CD14-positive monocyte (primary cell): Measurements from ENCODE around the gene DGCR2. TPM values are rescaled to one million over a fixed set of nuclear protein-coding genes. Genes with fewer than 3 reads are reported as not detected.

Experiments used
- DNase-seq, 3 donors: peaks; one replicate each; pipeline ENCODE4 v3.0.0-alpha.2; 2011 to 2022
- H2AFZ ChIP-seq: 2 replicates; pipeline ENCODE4 v1.6.0; 2012; ENCODE audit warnings: mild to moderate bottlenecking, low read depth, low read length, inconsistent platforms; ENCODE audit not compliant: insufficient read depth, poor library complexity, severe bottlenecking
- H3K27ac ChIP-seq, 2 donors: 1 replicate in 1 of 2; 2 replicates in 1 of 2; pipeline ENCODE4 v1.5.1; 2012 to 2013; ENCODE audit warnings: low read length in 2 of 2, control low read depth in 1 of 2, inconsistent platforms in 1 of 2, low read depth in 1 of 2, mild to moderate bottlenecking in 1 of 2
- H3K27me3 ChIP-seq, 2 donors: one replicate each; pipeline versions ENCODE4 v1.6.0 to v1.6.1; 2011 to 2013; ENCODE audit warnings: low read length in 2 of 2; ENCODE audit not compliant: control insufficient read depth in 2 of 2, insufficient read depth in 2 of 2
- H3K36me3 ChIP-seq, 2 donors: replicated peaks in 1 of 2; 1 replicate in 1 of 2; 2 replicates in 1 of 2; pipeline versions ENCODE4 v1.5.1 to v1.6.1; 2012 to 2013; ENCODE audit warnings: low read length in 2 of 2, control low read depth in 1 of 2, inconsistent platforms in 1 of 2, mild to moderate bottlenecking in 1 of 2; ENCODE audit not compliant: insufficient read depth in 2 of 2, control insufficient read depth in 1 of 2
- H3K4me1 ChIP-seq, 2 donors: 1 replicate in 1 of 2; 2 replicates in 1 of 2; pipeline versions ENCODE4 v1.5.1 to v1.6.1; 2012 to 2013; ENCODE audit warnings: low read length in 2 of 2, control low read depth in 1 of 2, inconsistent platforms in 1 of 2, mild to moderate bottlenecking in 1 of 2, moderate library complexity in 1 of 2; ENCODE audit not compliant: insufficient read depth in 2 of 2, control insufficient read depth in 1 of 2
- H3K4me2 ChIP-seq: replicated peaks from 2 replicates; pipeline ENCODE3; 2012; ENCODE audit warnings: low read length, moderate library complexity, mild to moderate bottlenecking; ENCODE audit not compliant: poor library complexity, severe bottlenecking; ENCODE audit errors: extremely low read depth
- H3K4me3 ChIP-seq, 3 experiments: fragments of 200-600 bp in 1 of 3; sonication (generic) in 1 of 3; replicated peaks in 1 of 3; 1 replicate in 2 of 3; 2 replicates in 1 of 3; pipeline ENCODE4 v1.5.1; 2011 to 2013; ENCODE audit warnings: low read length in 3 of 3, mild to moderate bottlenecking in 3 of 3, control low read depth in 2 of 3, low read depth in 2 of 3, inconsistent platforms in 1 of 3, moderate library complexity in 1 of 3
- H3K79me2 ChIP-seq: 2 replicates; pipeline ENCODE4 v1.6.0; 2012; ENCODE audit warnings: mild to moderate bottlenecking, control low read depth, inconsistent platforms, low read length, moderate library complexity; ENCODE audit not compliant: insufficient read depth
- H3K9ac ChIP-seq: 2 replicates; pipeline ENCODE4 v1.6.0; 2017; ENCODE audit warnings: low read length, mild to moderate bottlenecking; ENCODE audit not compliant: insufficient read depth, poor library complexity, severe bottlenecking
- H3K9me3 ChIP-seq, 2 donors: replicated peaks in 1 of 2; 1 replicate in 1 of 2; 2 replicates in 1 of 2; pipeline versions ENCODE4 v1.5.1 to v1.6.1; 2012 to 2013; ENCODE audit warnings: low read length in 2 of 2, control low read depth in 1 of 2; ENCODE audit not compliant: control insufficient read depth in 1 of 2, insufficient read depth in 1 of 2
- H4K20me1 ChIP-seq: 2 replicates; pipeline ENCODE4 v1.6.0; 2012; ENCODE audit warnings: mild to moderate bottlenecking, low read length, control low read depth, moderate library complexity; ENCODE audit not compliant: insufficient read depth
- H3K27ac Mint-ChIP-seq, 7 donors: one replicate each; pipeline ENCODE4 v1.8.0; 2020; ENCODE audit warnings: mild to moderate bottlenecking in 7 of 7, mixed read lengths in 7 of 7, moderate library complexity in 6 of 7, inconsistent platforms in 2 of 7
- H3K27me3 Mint-ChIP-seq, 3 donors: one replicate each; pipeline ENCODE4 v1.8.0; 2021 to 2022; ENCODE audit warnings: low read depth in 3 of 3, mild to moderate bottlenecking in 3 of 3, mixed read lengths in 3 of 3, moderate library complexity in 3 of 3, inconsistent platforms in 1 of 3
- H3K36me3 Mint-ChIP-seq, 2 donors: one replicate each; pipeline ENCODE4 v1.8.0; 2020; ENCODE audit warnings: mixed read lengths in 2 of 2, inconsistent platforms in 1 of 2, mild to moderate bottlenecking in 1 of 2
- H3K4me1 Mint-ChIP-seq: one replicate; pipeline ENCODE4 v1.8.0; 2020; ENCODE audit warnings: mild to moderate bottlenecking, mixed read lengths
- H3K4me3 Mint-ChIP-seq, 2 donors: one replicate each; pipeline ENCODE4 v1.8.0; 2020; ENCODE audit warnings: mild to moderate bottlenecking in 2 of 2, mixed read lengths in 2 of 2, moderate library complexity in 1 of 2
- H3K9me3 Mint-ChIP-seq, 7 donors: one replicate each; pipeline ENCODE4 v1.8.0; 2020 to 2022; ENCODE audit warnings: mixed read lengths in 7 of 7, mild to moderate bottlenecking in 6 of 7, moderate library complexity in 6 of 7, inconsistent platforms in 2 of 7
- CTCF ChIP-seq: fragments of 200-600 bp; IDR thresholded peaks from one replicate; pipeline ENCODE4 v1.8.0; 2022; ENCODE audit warnings: antibody characterized with exemption, mild to moderate bottlenecking
- WGBS: methylation state at CpG from one replicate; pipeline ENCODE4 v1.1.5; 2013; ENCODE audit warnings: missing lambda C conversion rate; ENCODE audit not compliant: insufficient coverage; 5-methylcytosine and 5-hydroxymethylcytosine counted together
- intact Hi-C, 2 donors: fragments of 100-400 bp; cut with micrococcal nuclease; formaldehyde crosslinking; loops; one replicate each; pipeline versions ENCODE4 v1.15.0 to v1.15.1; 2023
- polyA plus RNA-seq, 3 donors: library from polyadenylated mRNA; depleted of rRNA in 1 of 3; unstranded in 2 of 3; stranded (reverse) in 1 of 3; fragments of 300-500 nt in 2 of 3; fragments of >200 nt in 1 of 3; fragmentation: Illumina TruSeq in 2 of 3; gene quantifications; 1 replicate in 2 of 3; 2 replicates in 1 of 3; pipeline ENCODE4 v1.2.3, GENCODE V29; 2012 to 2021

DGCR2 gene
- polyA plus RNA-seq, 3 donors, result 28.9 to 37.0 (median 36.2) TPM

GRCh38 chr22:19082101-19082500 is 40.1 kb downstream of the DGCR2 start:
- peaks cover 29 to 60% of the 10 kb centered on the region in 2 donors for H3K36me3 ChIP-seq
- peak overlapping the region in 1 of 7 donors; percentile 21 for H3K27ac Mint-ChIP-seq
- peaks cover 30% of the 10 kb centered on the region for H3K4me1 Mint-ChIP-seq
- intact Hi-C loops, result no loop called here
- no peak overlapping the region for H3K4me3 Mint-ChIP-seq
- no peak overlapping the region for H2AFZ ChIP-seq
- peaks cover 22% of the 10 kb centered on the region for H4K20me1 ChIP-seq
- no peaks in the 10 kb centered on the region for H3K27me3 ChIP-seq
- no peaks in the 10 kb centered on the region for H3K9me3 ChIP-seq
- no peaks in the 10 kb centered on the region for H3K27me3 Mint-ChIP-seq
- H3K4me3 ChIP-seq, result no peak overlapping the region
- peaks cover 25 to 27% of the 10 kb centered on the region in 2 donors for H3K4me1 ChIP-seq
- H3K27ac ChIP-seq, result no peak overlapping the region
- TF ChIP-seq CTCF, result no peak
- no peaks in the 10 kb centered on the region for H3K9me3 Mint-ChIP-seq
- no peak overlapping the region for H3K9ac ChIP-seq
- peaks cover 56% of the 10 kb centered on the region for H3K79me2 ChIP-seq
- DNase-seq, result no peak
- peaks cover 42 to 57% of the 10 kb centered on the region in 2 donors for H3K36me3 Mint-ChIP-seq
- no CpG with 5 or more reads among the region's 3 CpGs for WGBS
- no peak overlapping the region for H3K4me2 ChIP-seq

- H3K27me3 ChIP-seq, result no peaks in the 10 kb centered on the region
- no peak overlapping the region for H3K27ac ChIP-seq
- peaks cover 29 to 60% of the 10 kb centered on the region in 2 donors for H3K36me3 ChIP-seq
- H3K9me3 ChIP-seq, result no peaks in the 10 kb centered on the region
- H3K4me1 Mint-ChIP-seq, result peaks cover 22% of the 10 kb centered on the region
- no peak overlapping the region for H3K4me3 Mint-ChIP-seq
- no peak overlapping the region for H3K4me2 ChIP-seq
- peaks cover 18 to 20% of the 10 kb centered on the region in 2 donors for H3K4me1 ChIP-seq
- intact Hi-C loops, result no loop called here
- peaks cover 42 to 62% of the 10 kb centered on the region in 2 donors for H3K36me3 Mint-ChIP-seq
- TF ChIP-seq CTCF, result no peak
- WGBS, result no CpG with 5 or more reads among the region's 3 CpGs
- no peak overlapping the region for H2AFZ ChIP-seq
- H3K9ac ChIP-seq, result no peak overlapping the region
- H3K27ac Mint-ChIP-seq, result peak overlapping the region in 2 of 7 donors; percentile 1 to 16
- H3K79me2 ChIP-seq, result peaks cover 55% of the 10 kb centered on the region
- no peaks in the 10 kb centered on the region for H3K9me3 Mint-ChIP-seq
- no peak overlapping the region for H3K4me3 ChIP-seq
- H3K27me3 Mint-ChIP-seq, result no peaks in the 10 kb centered on the region
- no peak for DNase-seq
- H4K20me1 ChIP-seq, result peaks cover 22% of the 10 kb centered on the region
Observed at GRCh38 chr22:19081351-19081750, 40.9 kb downstream of the DGCR2 start.
